Endodermal cell (in vitro differentiated cells): ENCODE measurements around the gene POU2AF1. TPM values are rescaled to one million over a fixed set of nuclear protein-coding genes. Genes with fewer than 3 reads are reported as not detected.

Experiments
- DNase-seq: peaks from one replicate; pipeline ENCODE4 v3.0.0-alpha.2; 2017
- H3K27ac ChIP-seq: 2 replicates; pipeline ENCODE4 v1.5.1; 2013; ENCODE audit warnings: mild to moderate bottlenecking, low read depth, low read length, moderate library complexity
- H3K27me3 ChIP-seq: 2 replicates; pipeline ENCODE4 v1.6.1; 2013; ENCODE audit warnings: mild to moderate bottlenecking, low read length, moderate library complexity; ENCODE audit not compliant: insufficient read depth, control insufficient read depth, poor library complexity, severe bottlenecking
- H3K36me3 ChIP-seq: 2 replicates; pipeline ENCODE4 v1.7.0; 2013; ENCODE audit warnings: mild to moderate bottlenecking, low read length, moderate library complexity; ENCODE audit not compliant: control insufficient read depth, insufficient read depth
- H3K4me1 ChIP-seq: one replicate; pipeline ENCODE4 v1.7.0; 2013; ENCODE audit warnings: low read length; ENCODE audit not compliant: control insufficient read depth, insufficient read depth
- H3K4me3 ChIP-seq: 2 replicates; pipeline ENCODE4 v1.5.1; 2013; ENCODE audit warnings: mild to moderate bottlenecking, low read length, moderate library complexity
- H3K9ac ChIP-seq: 2 replicates; pipeline ENCODE4 v1.6.1; 2013; ENCODE audit warnings: mild to moderate bottlenecking, low read length, moderate library complexity; ENCODE audit not compliant: poor library complexity, severe bottlenecking; ENCODE audit errors: extremely low read depth
- H3K9me3 ChIP-seq: 2 replicates; pipeline ENCODE4 v1.6.1; 2013; ENCODE audit warnings: mild to moderate bottlenecking, low read length, moderate library complexity; ENCODE audit not compliant: control insufficient read depth
- H3K27ac Mint-ChIP-seq: 2 replicates; pipeline ENCODE4 v1.8.0; 2020; ENCODE audit warnings: mixed read lengths
- H3K27me3 Mint-ChIP-seq: 2 replicates; pipeline ENCODE4 v1.8.0; 2021; ENCODE audit warnings: mild to moderate bottlenecking, mixed read lengths; ENCODE audit not compliant: insufficient read depth
- H3K36me3 Mint-ChIP-seq: 2 replicates; pipeline ENCODE4 v1.8.0; 2020; ENCODE audit warnings: low read depth, mixed read lengths
- H3K4me1 Mint-ChIP-seq: 2 replicates; pipeline ENCODE4 v1.8.0; 2020; ENCODE audit warnings: mixed read lengths
- H3K4me3 Mint-ChIP-seq: 2 replicates; pipeline ENCODE4 v1.8.0; 2020; ENCODE audit warnings: mild to moderate bottlenecking, moderate library complexity, mixed read lengths
- H3K9me3 Mint-ChIP-seq: 2 replicates; pipeline ENCODE4 v1.8.0; 2020; ENCODE audit warnings: mild to moderate bottlenecking, mixed read lengths
- CTCF ChIP-seq: fragments of 200-600 bp; sonication (generic); conservative IDR thresholded peaks from 2 replicates; pipeline ENCODE4 v1.5.0; 2021; ENCODE audit warnings: antibody characterized with exemption, mild to moderate bottlenecking
- WGBS, 2 experiments: methylation state at CpG; one replicate each; pipeline versions ENCODE4 v1.1.5 to v1.1.7; 2013; ENCODE audit warnings: missing lambda C conversion rate in 2 of 2, mixed read lengths in 1 of 2; ENCODE audit not compliant: insufficient coverage in 1 of 2, insufficient read length in 1 of 2; 5-methylcytosine and 5-hydroxymethylcytosine counted together
- total RNA-seq, 2 donors: library from RNA; stranded (reverse); fragmentation: NEBNext Ultra II Directional in 1 of 2; extraction: Animal tissue kit (Norgen Biotek cat#: 25700) in 1 of 2; gene quantifications; 2 replicates in 1 of 2; 3 replicates in 1 of 2; pipeline ENCODE4 v1.2.1, GENCODE V29; 2021

The POU2AF1 gene
- total RNA-seq, 2 donors from 2014 or later, result 0.46 to 0.77 TPM

DNA sequence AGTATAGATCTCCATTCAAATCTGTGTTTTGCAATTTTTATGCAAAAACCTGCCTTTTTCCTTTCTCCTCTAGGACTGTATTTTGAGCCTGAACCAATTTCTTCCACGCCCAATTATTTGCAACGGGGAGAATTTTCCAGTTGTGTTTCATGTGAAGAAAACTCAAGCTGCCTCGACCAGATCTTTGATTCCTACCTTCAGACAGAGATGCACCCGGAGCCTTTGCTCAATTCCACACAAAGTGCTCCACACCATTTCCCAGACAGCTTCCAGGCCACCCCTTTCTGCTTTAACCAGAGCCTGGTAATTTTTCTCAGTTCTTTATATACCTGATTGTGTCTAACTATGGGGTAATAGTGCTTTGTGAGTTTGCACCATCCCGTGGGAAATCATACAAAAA lies 72.8 kb downstream of the POU2AF1 start:
- Histone ChIP-seq H3K27ac (no peak overlapping the region), H3K9me3 (no peaks in the 10 kb centered on the region), H3K36me3 (no peaks in the 10 kb centered on the region), H3K4me1 (peaks cover 6% of the 10 kb centered on the region), H3K27me3 (peaks cover 67% of the 10 kb centered on the region), H3K9ac (no peak overlapping the region), H3K4me3 (no peak overlapping the region)
- H3K27me3 Mint-ChIP-seq, result peaks cover 70% of the 10 kb centered on the region
- no peak overlapping the region for H3K27ac Mint-ChIP-seq
- WGBS, 2 experiments, result 87 to 100% methylated on average over 3 to 5 of the region's 5 CpGs
- no peak for DNase-seq
- H3K9me3 Mint-ChIP-seq, result no peaks in the 10 kb centered on the region
- no peak for TF ChIP-seq CTCF
- no peaks in the 10 kb centered on the region for H3K36me3 Mint-ChIP-seq
- peaks cover 29% of the 10 kb centered on the region for H3K4me1 Mint-ChIP-seq
- H3K4me3 Mint-ChIP-seq, result no peak overlapping the region

- Mint-ChIP-seq H3K27ac (no peak overlapping the region), H3K36me3 (no peaks in the 10 kb centered on the region), H3K4me3 (no peak overlapping the region), H3K27me3 (peaks cover 72% of the 10 kb centered on the region), H3K4me1 (peaks cover 29% of the 10 kb centered on the region), H3K9me3 (no peaks in the 10 kb centered on the region)
- Histone ChIP-seq H3K27me3 (peaks cover 70% of the 10 kb centered on the region), H3K27ac (no peak overlapping the region), H3K4me3 (no peak overlapping the region), H3K9me3 (no peaks in the 10 kb centered on the region), H3K4me1 (peaks cover 6% of the 10 kb centered on the region), H3K9ac (no peak overlapping the region), H3K36me3 (no peaks in the 10 kb centered on the region)
- 89 to 96% methylated on average over 4 of the region's 4 CpGs for WGBS, 2 experiments
- DNase-seq, result no peak
- TF ChIP-seq CTCF, result no peak
Measured at GRCh38 chr11:111305876-111306275, 73.2 kb downstream of the POU2AF1 start.

- H3K36me3 ChIP-seq, result no peaks in the 10 kb centered on the region
- no peak overlapping the region for H3K4me3 ChIP-seq
- DNase-seq, result no peak
- peaks cover 28% of the 10 kb centered on the region for H3K4me1 Mint-ChIP-seq
- no peak overlapping the region for H3K9ac ChIP-seq
- H3K27ac ChIP-seq, result no peak overlapping the region
- H3K36me3 Mint-ChIP-seq, result no peaks in the 10 kb centered on the region
- no peak for TF ChIP-seq CTCF
- H3K4me1 ChIP-seq, result peaks cover 6% of the 10 kb centered on the region
- no peak overlapping the region for H3K4me3 Mint-ChIP-seq
- H3K27me3 Mint-ChIP-seq, result peaks cover 72% of the 10 kb centered on the region
- no peak overlapping the region for H3K27ac Mint-ChIP-seq
- H3K9me3 Mint-ChIP-seq, result no peaks in the 10 kb centered on the region
- H3K9me3 ChIP-seq, result no peaks in the 10 kb centered on the region
- peaks cover 70% of the 10 kb centered on the region for H3K27me3 ChIP-seq
- WGBS, 2 experiments, result 77 to 83% methylated on average over 3 to 5 of the region's 5 CpGs
Measured at GRCh38 chr11:111305162-111305802, 73.8 kb downstream of the POU2AF1 start.
